HepG2 (cell line): ENCODE results near the gene SLC6A6. TPM values are rescaled to one million over a fixed set of nuclear protein-coding genes. Genes with fewer than 3 reads are reported as not detected.

Experiments used
- ATAC-seq: fragments of 200-7000 bp; cut with Tn5 transposase; 3 replicates; pipeline ENCODE4 v1.9.1; 2020; ENCODE audit warnings: mild to moderate bottlenecking, moderate library complexity
- BruUV-seq: library from RNA; stranded (reverse); fragments of 400-500 nt; replicated peaks from 2 replicates; lab custom pipeline; 2021; lab: Mats Ljungman, UMichigan
- CTCF ChIA-PET: fragments of 300-600 bp; formaldehyde crosslinking; extraction: SDS; loops from one replicate; lab custom pipeline; 2021; ENCODE audit warnings: low total read pairs, inconsistent platforms, low intra/inter-chr PET ratio; lab: Yijun Ruan, JAX
- POLR2A ChIA-PET: fragments of 350-600 bp; sonication (Branson Sonifier 250); formaldehyde crosslinking; loops from one replicate; lab custom pipeline; 2020; ENCODE audit warnings: antibody characterized with exemption, inconsistent platforms; lab: Yijun Ruan, JAX
- DNase-seq: peaks from one replicate; pipeline ENCODE4 v3.0.0-alpha.2; 2015; ENCODE audit warnings: low spot score
- FAIRE-seq: peaks from 3 replicates; lab custom pipeline; 2011; peaks lifted over from hg19 to GRCh38; lab: Jason Lieb, UNC
- H2AFZ ChIP-seq: one replicate; pipeline ENCODE4 v1.6.1; 2011; ENCODE audit warnings: low read length, inconsistent platforms
- H3K27ac ChIP-seq: fragments of 300-600 bp; 3 replicates; pipeline ENCODE4 v1.8.0; 2011; ENCODE audit warnings: mixed run types, mild to moderate bottlenecking, mixed read lengths, low read length, inconsistent platforms; ENCODE audit not compliant: insufficient read depth; ENCODE audit errors: extremely low read length
- H3K27me3 ChIP-seq, 2 experiments: fragments of 200-600 bp in 1 of 2; 2 replicates in 1 of 2; 3 replicates in 1 of 2; pipeline versions ENCODE4 v1.6.0 to v1.8.0; 2011; ENCODE audit warnings: low read length in 2 of 2, mild to moderate bottlenecking in 2 of 2, moderate library complexity in 2 of 2, inconsistent platforms in 1 of 2; ENCODE audit not compliant: insufficient read depth in 2 of 2, control insufficient read depth in 1 of 2
- H3K36me3 ChIP-seq, 2 experiments: fragments of 200-600 bp in 1 of 2; replicated peaks in 1 of 2; 2 replicates in 1 of 2; 3 replicates in 1 of 2; pipeline versions ENCODE4 v1.5.1 to v1.8.0; 2011; ENCODE audit warnings: low read length in 2 of 2, inconsistent platforms in 1 of 2; ENCODE audit not compliant: insufficient read depth in 2 of 2, control insufficient read depth in 1 of 2
- H3K4me1 ChIP-seq: 2 replicates; pipeline ENCODE4 v1.5.1; 2012; ENCODE audit warnings: low read length, inconsistent platforms; ENCODE audit not compliant: insufficient read depth
- H3K4me2 ChIP-seq: 2 replicates; pipeline ENCODE4 v1.6.0; 2011; ENCODE audit warnings: low read depth, low read length, inconsistent platforms
- H3K4me3 ChIP-seq, 3 experiments: fragments of 200-600 bp in 1 of 3; sonication (generic), shearing (Covaris generic) in 1 of 3; replicated peaks in 1 of 3; 2 replicates each; pipeline ENCODE4 v1.5.1; 2011 to 2016; ENCODE audit warnings: low read length in 3 of 3, inconsistent platforms in 2 of 3, low read depth in 2 of 3, mild to moderate bottlenecking in 2 of 3, control low read depth in 1 of 3, mixed read lengths in 1 of 3; ENCODE audit not compliant: insufficient read depth in 1 of 3
- H3K79me2 ChIP-seq: one replicate; pipeline ENCODE4 v1.6.1; 2011; ENCODE audit warnings: low read length, inconsistent platforms; ENCODE audit not compliant: insufficient read depth
- H3K9ac ChIP-seq: 2 replicates; pipeline ENCODE4 v1.6.0; 2011; ENCODE audit warnings: mild to moderate bottlenecking, low read depth, low read length, inconsistent platforms; ENCODE audit not compliant: insufficient read depth
- H3K9me3 ChIP-seq: 2 replicates; pipeline ENCODE4 v1.5.1; 2012; ENCODE audit warnings: mild to moderate bottlenecking, low read length
- H4K20me1 ChIP-seq: 2 replicates; pipeline ENCODE4 v1.6.0; 2011; ENCODE audit warnings: inconsistent platforms, mild to moderate bottlenecking, low read length, moderate library complexity; ENCODE audit not compliant: insufficient read depth
- IKZF1 ChIP-seq: fragments of 450-650 bp; IDR thresholded peaks from 2 replicates; pipeline ENCODE4 v1.7.1; 2016
- MIER3 ChIP-seq: IDR thresholded peaks from 2 replicates; pipeline ENCODE4 v1.6.1; 2016; ENCODE audit warnings: missing compliant biosample characterization, borderline replicate concordance
- NR2C2 ChIP-seq: sonication (generic); formaldehyde crosslinking; IDR thresholded peaks from 2 replicates; pipeline ENCODE4 v1.4.0; 2020; ENCODE audit warnings: missing genetic modification reagents, mild to moderate bottlenecking, moderate library complexity, borderline replicate concordance
- RFX5 ChIP-seq: IDR thresholded peaks from 2 replicates; pipeline ENCODE4 v1.6.1; 2011; ENCODE audit warnings: low read depth, low read length, improper control_type of control experiment
- THAP11 ChIP-seq: IDR thresholded peaks from 2 replicates; pipeline ENCODE4 v1.6.1; 2016; ENCODE audit warnings: missing biosample characterization, missing genetic modification reagents
- ZNF629 ChIP-seq: sonication (generic); formaldehyde crosslinking; conservative IDR thresholded peaks from 2 replicates; pipeline ENCODE4 v1.5.0; 2020; ENCODE audit warnings: missing genetic modification reagents
- ZNF768 ChIP-seq: sonication (generic); formaldehyde crosslinking; IDR thresholded peaks from 2 replicates; pipeline ENCODE4 v1.4.0; 2020; ENCODE audit warnings: missing genetic modification reagents
- WGBS: methylation state at CpG from one replicate; pipeline ENCODE4 v1.1.6; 2017; ENCODE audit warnings: low lambda C conversion rate; 5-methylcytosine and 5-hydroxymethylcytosine counted together
- in situ Hi-C: cut with HindIII; loops from 2 replicates; pipeline ENCODE4 v1.10.0; 2017; ENCODE audit warnings: low pct_unique_long_range_greater_than_20kb; ENCODE audit not compliant: extremely low pct_ligation_motif_present
- intact Hi-C: fragments of 100-400 bp; cut with micrococcal nuclease; formaldehyde crosslinking; loops from one replicate; pipeline ENCODE4 v1.10.0; 2022; ENCODE audit not compliant: unreplicated experiment
- polyA plus RNA-seq, 8 experiments: library from polyadenylated mRNA; depleted of rRNA in 3 of 8; stranded (reverse) in 7 of 8; unstranded in 1 of 8; fragments of >200 nt; fragmentation: Illumina TruSeq in 4 of 8; extraction: Trizol in 4 of 8; gene quantifications; 2 replicates each; pipeline versions ENCODE4 v1.2.1 to v1.2.3, GENCODE V29; 2011 to 2016; ENCODE audit warnings: low read depth in 4 of 8, missing spikeins in 1 of 8, mixed read lengths in 1 of 8; ENCODE audit not compliant: insufficient read depth in 1 of 8
- total RNA-seq, 5 experiments: library from RNA; depleted of rRNA; stranded (reverse); fragments of >200 nt; fragmentation: Illumina TruSeq; extraction: Trizol; gene quantifications; 2 replicates each; pipeline ENCODE4 v1.2.3, GENCODE V29; 2016; ENCODE audit warnings: low read depth in 1 of 5

Gene SLC6A6
- total and polyA plus RNA-seq, 2 of the 13 experiments (the other 11 are each of a cell fraction or from before 2014, with no cell fraction given), result 14.1 to 20.7 TPM

GRCh38 chr3:14506626-14507304 lies 104.4 kb downstream of the SLC6A6 start:
- Histone ChIP-seq H2AFZ (no peak overlapping the region), H3K4me3 (no peak overlapping the region), H3K27me3 (peaks cover 0 to 15% of the 10 kb centered on the region in 2 experiments; a peak in 4 of 5 replicates), H3K27ac (no peak overlapping the region), H3K9ac (no peak overlapping the region), H3K4me2 (no peak overlapping the region), H4K20me1 (no peaks in the 10 kb centered on the region), H3K36me3 (no peaks in the 10 kb centered on the region), H3K9me3 (no peaks in the 10 kb centered on the region), H3K79me2 (no peaks in the 10 kb centered on the region), H3K4me1 (no peaks in the 10 kb centered on the region)
- no peak for ATAC-seq
- TF ChIP-seq ZNF629 (CRISPR knock-in tag), result peak; percentile 85
- no peak for TF ChIP-seq NR2C2 (CRISPR knock-in tag)
- no TSS peak for BruUV-seq
- CTCF ChIA-PET, result interaction anchor here (2.5 kb wide), 1 partner anchor 42 kb away, joined by 15 read pairs; no protein-coding TSS in a partner anchor
- POLR2A ChIA-PET, result no interaction called here
- FAIRE-seq, result no peak
- no peak for DNase-seq
- intact Hi-C loops (loop anchor here (5.0 kb wide), 1 partner anchor 276 kb away; no protein-coding TSS in a partner anchor), in situ Hi-C loops (no loop called here)
- 41% methylated on average over 7 of the region's 15 CpGs for WGBS

DNA sequence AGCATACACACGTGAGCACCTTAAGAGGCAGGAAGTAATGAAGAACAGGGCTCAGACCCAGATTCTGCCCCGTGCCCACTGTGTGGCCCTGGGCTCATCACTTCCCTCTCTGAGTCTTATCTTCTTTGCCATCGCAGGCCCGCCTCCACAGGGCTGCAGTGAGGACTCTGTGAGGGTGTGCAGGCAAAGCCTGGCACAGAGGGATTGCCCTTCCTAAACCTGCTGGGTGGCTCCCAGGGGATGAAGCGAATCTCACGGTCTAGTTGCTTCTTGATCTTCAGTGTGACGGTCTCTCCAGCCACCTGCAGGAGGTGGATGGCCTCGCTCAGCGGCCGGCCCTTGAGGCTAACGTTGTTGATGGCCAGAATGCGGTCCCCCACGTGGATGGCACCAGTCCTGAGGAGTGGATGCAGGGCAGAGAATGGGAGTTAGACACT lies 104.9 kb downstream of the SLC6A6 start:
- H3K4me1 ChIP-seq, result no peaks in the 10 kb centered on the region
- CTCF ChIA-PET, result interaction anchor here (2.5 kb wide), 1 partner anchor 41 kb away, joined by 15 read pairs; no protein-coding TSS in a partner anchor
- FAIRE-seq (no peak), DNase-seq (no peak), ATAC-seq (no peak)
- H3K4me3 ChIP-seq, result no peak overlapping the region
- 37% methylated on average over 8 of the region's 13 CpGs for WGBS
- TF ChIP-seq ZNF768 (CRISPR knock-in tag) (peak; percentile 27; the same call in 1 of the 2 replicates), IKZF1 (no peak), MIER3 (CRISPR knock-in tag) (no peak), THAP11 (CRISPR knock-in tag) (no peak), RFX5 (no peak)
- TF ChIP-seq, all 625 proteins: peak for 1
- POLR2A ChIA-PET, result no interaction called here
- Histone ChIP-seq H3K36me3 (no peaks in the 10 kb centered on the region), H3K4me2 (no peak overlapping the region), H2AFZ (no peak overlapping the region), H3K27me3 (peaks cover 0 to 17% of the 10 kb centered on the region in 2 experiments; a peak in 4 of 5 replicates), H4K20me1 (no peaks in the 10 kb centered on the region), H3K9me3 (no peaks in the 10 kb centered on the region), H3K9ac (no peak overlapping the region), H3K27ac (no peak overlapping the region), H3K79me2 (no peaks in the 10 kb centered on the region)
- BruUV-seq, result no TSS peak
- intact Hi-C loops, result loop anchor here (5.0 kb wide), 1 partner anchor 275 kb away; no protein-coding TSS in a partner anchor
- in situ Hi-C loops, result no loop called here
